Spleen (tissue), 11 donors: Measurements from ENCODE around the gene HEPHL1. TPM values are rescaled to one million over a fixed set of nuclear protein-coding genes. Genes with fewer than 3 reads are reported as not detected.

Experiments used
- DNase-seq: peaks from one replicate; pipeline ENCODE4 v3.0.0-alpha.2; 2020
- H3K27ac ChIP-seq, 8 donors: fragments of 200-600 bp; sonication (generic) in 7 of 8; 1 replicate in 4 of 8; 2 replicates in 4 of 8; pipeline versions ENCODE4 v1.5.0 to v1.8.0; 2016 to 2021; ENCODE audit warnings: inconsistent platforms in 4 of 8, mild to moderate bottlenecking in 4 of 8, moderate library complexity in 1 of 8
- H3K27me3 ChIP-seq, 7 donors: fragments of 200-600 bp; sonication (generic) in 6 of 7; replicated peaks in 1 of 7; 1 replicate in 4 of 7; 2 replicates in 3 of 7; pipeline versions ENCODE4 v1.5.0 to v1.8.0; 2016 to 2021; ENCODE audit warnings: inconsistent platforms in 3 of 7, mild to moderate bottlenecking in 1 of 7
- H3K36me3 ChIP-seq, 6 donors: fragments of 200-600 bp; sonication (generic) in 5 of 6; 1 replicate in 4 of 6; 2 replicates in 2 of 6; pipeline versions ENCODE4 v1.5.0 to v1.8.0; 2016 to 2021; ENCODE audit warnings: inconsistent platforms in 2 of 6
- H3K4me1 ChIP-seq, 6 donors: fragments of 200-600 bp; sonication (generic) in 5 of 6; 1 replicate in 3 of 6; 2 replicates in 3 of 6; pipeline versions ENCODE4 v1.5.0 to v1.8.0; 2016 to 2021; ENCODE audit warnings: inconsistent platforms in 3 of 6
- H3K4me3 ChIP-seq, 8 donors: fragments of 200-600 bp; sonication (generic) in 7 of 8; 1 replicate in 4 of 8; 2 replicates in 4 of 8; pipeline versions ENCODE4 v1.5.0 to v1.8.0; 2016 to 2021; ENCODE audit warnings: inconsistent platforms in 4 of 8, mild to moderate bottlenecking in 4 of 8, moderate library complexity in 2 of 8
- H3K9me3 ChIP-seq, 8 donors: fragments of 200-600 bp; sonication (generic) in 7 of 8; 1 replicate in 4 of 8; 2 replicates in 4 of 8; pipeline versions ENCODE4 v1.5.0 to v1.8.0; 2016 to 2021; ENCODE audit warnings: inconsistent platforms in 4 of 8
- CTCF ChIP-seq, 11 experiments: fragments of 200-600 bp in 7 of 11; fragments of 450-650 bp in 4 of 11; sonication (generic) in 4 of 11; IDR thresholded peaks in 8 of 11; conservative IDR thresholded peaks in 3 of 11; 1 replicate in 7 of 11; 2 replicates in 4 of 11; pipeline versions ENCODE4 v1.4.0 to v1.8.0; 2016 to 2021; ENCODE audit warnings: antibody characterized with exemption in 11 of 11, inconsistent platforms in 4 of 11, mild to moderate bottlenecking in 1 of 11
- POLR2A ChIP-seq, 3 donors: fragments of 450-650 bp; IDR thresholded peaks; one replicate each; pipeline ENCODE4 v1.5.1; 2017; ENCODE audit warnings: antibody characterized with exemption in 3 of 3, mild to moderate bottlenecking in 1 of 3
- POLR2AphosphoS5 ChIP-seq, 3 donors: sonication (generic); formaldehyde crosslinking; IDR thresholded peaks; one replicate each; pipeline ENCODE4 v1.5.1; 2017; ENCODE audit warnings: antibody characterized with exemption in 3 of 3
- WGBS, 5 donors: extraction: QIAGEN DNeasy Blood & Tissue Kit in 3 of 5; methylation state at CpG; one replicate each; pipeline versions ENCODE4 v1.1.5 to v1.1.7; 2013 to 2018; 5-methylcytosine and 5-hydroxymethylcytosine counted together
- intact Hi-C: fragments of 100-400 bp; cut with DNase I; formaldehyde crosslinking; loops from one replicate; pipeline ENCODE4 v1.15.0; 2023; ENCODE audit warnings: low total_unique reads
- polyA plus RNA-seq, 3 donors: library from polyadenylated mRNA; stranded (reverse); fragments of 200-250 nt; gene quantifications; one replicate each; pipeline ENCODE4 v1.2.1, GENCODE V29; 2013
- total RNA-seq, 7 donors: library from RNA; depleted of rRNA in 3 of 7; stranded (reverse); fragments of >200 nt in 3 of 7; fragmentation: NEBNext Ultra II Directional in 4 of 7; extraction: Animal tissue kit (Norgen Biotek cat#: 25700) in 4 of 7; gene quantifications; one replicate each; pipeline versions ENCODE4 v1.1.0 to v1.2.1, GENCODE V29; 2016 to 2021
- donor health status: healthy with polysubstance abuse.
- donor health status: DM: no; HTN: no; CAD: no; lungs with moderate emphysema.
- donor health status: DM: no; HTN: no; CAD: no.
- donor health status: Bipolar disorder and iron deficiency.
- donor health status: healthy.
- donor health status: DM: no; HTN: no; CAD: no.
- donor health status: DM: yes; HTN: yes; CAD: no.

HEPHL1 gene
- total and polyA plus RNA-seq, 10 donors: not detected

GRCh38 chr11:94111241-94111640 lies 90.1 kb downstream of the HEPHL1 start:
- WGBS, 5 donors: 76 to 98% (median 87%) methylated on average over 3 of the region's 3 CpGs
- no peak for DNase-seq
- Histone ChIP-seq H3K27ac (no peak overlapping the region), H3K36me3 (no peaks in the 10 kb centered on the region), H3K4me1 (no peaks in the 10 kb centered on the region), H3K4me3 (no peak overlapping the region), H3K9me3 (peaks cover 0 to 7% (median 0%) of the 10 kb centered on the region in 8 donors), H3K27me3 (peaks cover 0 to 13% (median 0%) of the 10 kb centered on the region in 7 donors)
- TF ChIP-seq CTCF (IDR thresholded peaks at IDR 0.05 in 8 of 11, conservative IDR thresholded peaks at IDR 0.05 in 3 of 11): no peak
- no peak for TF ChIP-seq POLR2A (IDR thresholded peaks at IDR 0.05)
- TF ChIP-seq POLR2AphosphoS5 (IDR thresholded peaks at IDR 0.05): no peak
- intact Hi-C loops: no loop called here

- WGBS, 5 donors: 57 to 71% (median 57%) methylated on average over 3 of the region's 3 CpGs
- TF ChIP-seq CTCF (IDR thresholded peaks at IDR 0.05 in 8 of 11, conservative IDR thresholded peaks at IDR 0.05 in 3 of 11): no peak
- TF ChIP-seq POLR2A (IDR thresholded peaks at IDR 0.05): no peak
- TF ChIP-seq POLR2AphosphoS5 (IDR thresholded peaks at IDR 0.05): no peak
- no peak overlapping the region for H3K27ac ChIP-seq
- intact Hi-C loops: no loop called here
- H3K4me1 ChIP-seq: no peaks in the 10 kb centered on the region
- DNase-seq: no peak
- H3K4me3 ChIP-seq: no peak overlapping the region
- peaks cover 0 to 7% (median 0%) of the 10 kb centered on the region in 8 donors for H3K9me3 ChIP-seq
- no peaks in the 10 kb centered on the region for H3K36me3 ChIP-seq
- peaks cover 0 to 15% (median 0%) of the 10 kb centered on the region in 7 donors for H3K27me3 ChIP-seq
Observed at GRCh38 chr11:94111660-94112059, 90.5 kb downstream of the HEPHL1 start.

- H3K4me1 ChIP-seq: no peaks in the 10 kb centered on the region
- H3K4me3 ChIP-seq: no peak overlapping the region
- intact Hi-C loops: no loop called here
- TF ChIP-seq POLR2AphosphoS5 (IDR thresholded peaks at IDR 0.05): no peak
- no peak for TF ChIP-seq CTCF (IDR thresholded peaks at IDR 0.05 in 8 of 11, conservative IDR thresholded peaks at IDR 0.05 in 3 of 11)
- TF ChIP-seq POLR2A (IDR thresholded peaks at IDR 0.05): no peak
- WGBS, 5 donors: 69 to 85% (median 75%) methylated on average over 1 of the region's 1 CpG
- no peak overlapping the region for H3K27ac ChIP-seq
- H3K9me3 ChIP-seq: peaks cover 0 to 7% (median 0%) of the 10 kb centered on the region in 8 donors
- no peaks in the 10 kb centered on the region for H3K36me3 ChIP-seq
- DNase-seq: no peak
- H3K27me3 ChIP-seq: peaks cover 0 to 15% (median 0%) of the 10 kb centered on the region in 7 donors
Observed at GRCh38 chr11:94112206-94112953, 91.2 kb downstream of the HEPHL1 start.

GRCh38 chr11:94117197-94117574 lies 96.0 kb downstream of the HEPHL1 start:
- TF ChIP-seq CTCF (IDR thresholded peaks at IDR 0.05 in 8 of 11, conservative IDR thresholded peaks at IDR 0.05 in 3 of 11): no peak
- TF ChIP-seq POLR2A (IDR thresholded peaks at IDR 0.05): no peak
- no peak for TF ChIP-seq POLR2AphosphoS5 (IDR thresholded peaks at IDR 0.05)
- H3K4me1 ChIP-seq: no peaks in the 10 kb centered on the region
- no peak for DNase-seq
- no peak overlapping the region for H3K4me3 ChIP-seq
- peaks cover 0 to 3% (median 0%) of the 10 kb centered on the region in 8 donors for H3K9me3 ChIP-seq
- intact Hi-C loops: no loop called here
- 86 to 100% (median 94%) methylated on average over 1 of the region's 1 CpG for WGBS, 5 donors
- H3K27ac ChIP-seq: no peak overlapping the region
- H3K36me3 ChIP-seq: no peaks in the 10 kb centered on the region
- peaks cover 0 to 11% (median 0%) of the 10 kb centered on the region in 7 donors for H3K27me3 ChIP-seq
